ENCODE results near the gene LSM14A. TPM values are rescaled to one million over a fixed set of nuclear protein-coding genes. Genes with fewer than 3 reads are reported as not detected.
"Not testable (repeated sequence)": the region's sequence is repeated elsewhere in the genome, so short reads cannot be mapped to it uniquely, and the experiment has no call there.

Gene LSM14A
- 48.1 and 52.7 TPM in 2 replicates for total RNA-seq (2014; rRNA removed; shearing (Covaris generic))

DNA sequence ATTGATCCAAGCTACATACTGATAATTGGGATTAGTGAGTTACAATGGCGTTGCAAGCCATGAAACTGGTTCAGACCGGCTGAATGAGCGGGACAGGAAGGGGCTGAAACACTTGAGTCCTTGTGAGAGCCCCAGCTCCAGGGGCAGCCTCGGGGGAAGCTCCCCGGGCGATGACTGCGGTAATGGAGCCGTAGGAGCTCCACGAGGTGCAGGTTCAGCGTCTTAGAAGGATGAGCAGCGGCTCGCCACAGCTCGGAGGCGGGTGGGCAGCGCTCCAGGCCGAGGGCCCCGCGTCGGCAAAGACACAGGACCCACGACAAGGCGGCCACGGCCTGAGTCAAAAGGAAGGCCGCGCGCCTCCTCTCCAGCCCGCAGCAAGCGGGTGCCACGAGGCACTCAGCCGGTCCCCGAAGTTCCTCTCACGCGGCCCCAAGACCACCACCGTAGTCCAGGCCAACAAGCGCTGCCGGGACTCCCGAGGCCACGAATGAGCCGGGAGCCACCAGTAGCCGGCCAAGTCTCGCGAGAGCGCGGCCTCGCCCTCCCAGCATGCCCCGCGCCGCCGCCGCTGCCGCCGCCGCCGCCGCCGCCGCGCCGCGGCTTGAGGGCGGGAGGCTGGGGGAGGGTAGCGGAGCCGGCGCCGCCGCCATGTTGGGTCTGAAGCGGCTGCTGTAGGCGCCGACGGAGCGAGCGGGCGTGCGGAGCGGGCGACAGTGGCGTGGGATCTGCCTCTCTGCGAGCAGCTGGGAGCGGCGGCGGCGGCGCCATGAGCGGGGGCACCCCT is at the start of gene LSM14A:
TSS of gene LSM14A (plus strand) at position 628 of the 784 bp plus-strand sequence. CDS start at position 767, 139 bp downstream.
- DNase-seq (ENCODE audit: low spot score): peak; percentile 77

DNA sequence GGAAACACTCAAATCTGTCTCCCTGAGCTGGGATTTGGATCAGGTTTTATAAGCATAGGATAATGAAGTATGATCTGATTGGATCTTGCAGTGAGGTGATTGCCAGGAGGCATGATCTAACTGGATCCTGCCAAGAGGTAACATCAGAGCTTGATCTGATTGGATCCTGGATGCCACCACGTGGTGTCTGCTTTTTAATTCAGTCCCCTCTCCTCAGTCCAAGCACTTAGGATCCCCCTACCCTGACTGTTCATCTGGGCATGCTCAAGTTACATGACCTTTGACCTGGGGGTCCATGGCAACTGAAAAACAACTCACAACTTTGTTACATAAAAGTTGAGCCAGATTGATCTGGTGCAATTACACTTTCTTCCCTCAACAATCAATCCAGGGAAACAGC is 47.5 kb upstream of the LSM14A start:
- no peak for DNase-seq (ENCODE audit: low spot score)

DNA sequence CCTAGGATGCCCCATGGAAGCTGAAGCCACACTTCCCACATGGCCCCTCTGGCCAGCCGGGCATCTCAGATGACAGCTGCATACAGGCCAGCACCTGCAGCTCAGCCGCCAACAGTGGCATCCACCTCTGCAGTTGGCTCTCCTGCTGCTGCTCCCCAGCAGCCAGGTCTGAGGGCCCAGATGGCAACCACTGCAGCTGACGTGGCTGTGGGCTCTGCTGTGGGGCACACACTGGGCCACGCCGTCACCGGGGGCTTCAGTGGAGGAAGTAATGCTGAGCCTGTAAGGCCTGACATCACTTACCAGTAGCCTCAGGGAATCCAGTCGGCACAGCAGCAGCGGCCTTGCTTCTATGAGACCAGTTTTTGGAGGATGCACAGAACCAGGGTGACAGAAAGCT is 45.3 kb upstream of the LSM14A start:
- DNase-seq (ENCODE audit: low spot score): no peak

DNA sequence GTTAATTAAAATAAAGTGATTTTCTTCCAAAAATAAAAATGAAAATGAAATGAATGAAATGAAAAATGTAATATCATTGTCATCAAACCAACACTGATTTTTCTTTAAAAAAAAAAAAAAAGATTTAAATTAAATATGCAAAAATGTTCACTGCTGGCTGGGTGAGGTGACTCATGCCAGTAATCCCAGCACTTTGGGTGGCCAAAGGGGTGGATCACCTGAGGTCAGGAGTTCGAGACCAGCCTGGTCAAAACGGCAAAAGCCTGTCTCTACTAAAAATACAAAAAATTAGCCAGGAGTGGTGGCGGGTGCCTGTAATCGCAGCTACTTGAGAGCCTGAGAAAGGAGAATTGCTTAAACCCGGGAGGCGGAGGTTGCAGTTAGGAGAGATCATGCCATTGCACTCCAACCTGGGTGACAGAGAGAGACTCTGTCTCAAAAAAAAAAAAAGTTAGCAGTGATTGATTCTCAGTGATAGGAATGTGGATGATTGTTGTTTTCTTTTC is 44.6 kb upstream of the LSM14A start:
- DNase-seq (ENCODE audit: low spot score): no peak

DNA sequence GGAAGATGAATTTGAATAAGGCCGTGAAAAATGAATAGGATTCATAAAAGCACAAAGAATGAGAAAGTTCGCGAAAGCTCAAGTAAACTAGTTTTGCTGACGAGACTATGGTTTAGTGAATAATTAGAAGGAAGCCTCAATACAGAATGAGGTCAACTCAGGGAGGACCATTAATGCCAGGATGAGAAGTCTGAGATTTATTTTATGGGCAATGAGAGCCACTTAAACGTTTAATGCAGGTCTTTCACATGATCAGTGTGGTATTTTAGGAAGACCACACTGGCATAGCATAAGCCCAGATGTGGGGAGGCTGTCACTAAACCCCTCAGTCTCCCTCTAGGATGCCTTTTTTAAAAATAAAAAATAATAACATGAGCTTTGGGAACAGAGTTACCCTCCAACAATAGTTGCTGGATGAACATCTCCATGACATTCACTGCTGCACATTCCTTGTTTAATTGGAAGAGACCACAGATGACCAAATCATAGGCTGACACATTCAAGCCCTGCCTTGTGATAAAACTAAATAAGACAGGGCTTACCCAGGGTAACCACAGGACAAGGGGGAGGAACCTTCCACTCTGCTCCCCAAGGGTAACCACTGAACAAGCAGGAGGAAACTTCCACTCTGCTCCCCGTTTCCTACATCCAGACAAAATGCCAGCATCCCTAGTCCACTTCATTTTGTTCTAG is 43.6 kb upstream of the LSM14A start:
- DNase-seq (ENCODE audit: low spot score): peak; percentile 66

DNA sequence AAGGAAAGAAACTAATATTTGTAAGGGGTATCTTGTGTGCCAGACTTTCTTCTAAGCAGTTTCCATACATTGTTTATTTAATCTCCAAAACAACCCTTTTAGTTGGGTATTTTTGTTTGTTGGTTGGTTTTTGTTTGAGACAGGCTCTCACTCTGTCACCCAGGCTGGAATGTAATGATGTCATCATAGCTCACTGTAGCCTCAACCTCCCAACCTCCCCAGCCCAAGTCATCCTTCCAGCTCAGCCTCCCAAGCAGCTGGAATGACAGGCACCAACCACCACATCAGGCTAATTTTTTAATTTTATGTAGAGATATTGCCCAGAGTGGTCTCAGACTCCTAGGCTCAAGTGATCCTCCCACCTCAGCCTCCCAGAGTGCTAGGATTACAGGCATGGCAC is 41.2 kb upstream of the LSM14A start:
- no peak for DNase-seq (ENCODE audit: low spot score)

DNA sequence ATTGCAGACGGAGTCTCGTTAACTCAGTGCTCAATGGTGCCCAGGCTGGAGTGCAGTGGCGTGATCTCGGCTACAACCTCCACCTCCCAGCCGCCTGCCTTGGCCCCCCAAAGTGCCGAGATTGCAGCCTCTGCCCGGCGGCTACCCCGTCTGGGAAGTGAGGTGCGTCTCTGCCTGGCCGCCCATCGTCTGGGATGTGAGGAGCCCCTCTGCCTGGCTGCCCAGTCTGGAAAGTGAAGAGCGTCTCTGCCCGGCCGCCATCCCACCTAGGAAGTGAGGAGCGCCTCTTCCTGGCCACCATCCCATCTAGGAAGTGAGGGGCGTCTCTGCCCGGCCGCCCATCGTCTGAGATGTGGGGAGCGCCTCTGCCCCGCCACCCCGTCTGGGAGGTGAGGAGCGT is 40.2 kb upstream of the LSM14A start:
- DNase-seq (ENCODE audit: low spot score): not testable (repeated sequence)

DNA sequence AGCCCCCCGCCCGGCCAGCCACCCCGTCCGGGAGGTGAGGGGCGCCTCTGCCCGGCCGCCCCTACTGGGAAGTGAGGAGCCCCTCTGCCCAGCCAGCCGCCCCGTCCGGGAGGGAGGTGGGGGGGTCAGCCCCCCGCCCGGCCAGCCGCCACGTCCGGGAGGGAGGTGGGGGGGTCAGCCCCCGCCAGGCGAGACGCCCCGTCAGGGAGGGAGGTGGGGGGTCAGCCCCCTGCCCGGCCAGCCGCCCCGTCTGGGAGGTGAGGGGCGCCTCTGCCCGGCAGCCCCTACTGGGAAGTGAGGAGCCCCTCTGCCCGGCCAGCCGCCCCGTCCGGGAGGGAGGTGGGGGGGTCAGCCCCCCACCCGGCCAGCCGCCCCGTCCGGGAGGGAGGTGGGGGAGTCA is 39.6 kb upstream of the LSM14A start:
- DNase-seq (ENCODE audit: low spot score): not testable (repeated sequence)

DNA sequence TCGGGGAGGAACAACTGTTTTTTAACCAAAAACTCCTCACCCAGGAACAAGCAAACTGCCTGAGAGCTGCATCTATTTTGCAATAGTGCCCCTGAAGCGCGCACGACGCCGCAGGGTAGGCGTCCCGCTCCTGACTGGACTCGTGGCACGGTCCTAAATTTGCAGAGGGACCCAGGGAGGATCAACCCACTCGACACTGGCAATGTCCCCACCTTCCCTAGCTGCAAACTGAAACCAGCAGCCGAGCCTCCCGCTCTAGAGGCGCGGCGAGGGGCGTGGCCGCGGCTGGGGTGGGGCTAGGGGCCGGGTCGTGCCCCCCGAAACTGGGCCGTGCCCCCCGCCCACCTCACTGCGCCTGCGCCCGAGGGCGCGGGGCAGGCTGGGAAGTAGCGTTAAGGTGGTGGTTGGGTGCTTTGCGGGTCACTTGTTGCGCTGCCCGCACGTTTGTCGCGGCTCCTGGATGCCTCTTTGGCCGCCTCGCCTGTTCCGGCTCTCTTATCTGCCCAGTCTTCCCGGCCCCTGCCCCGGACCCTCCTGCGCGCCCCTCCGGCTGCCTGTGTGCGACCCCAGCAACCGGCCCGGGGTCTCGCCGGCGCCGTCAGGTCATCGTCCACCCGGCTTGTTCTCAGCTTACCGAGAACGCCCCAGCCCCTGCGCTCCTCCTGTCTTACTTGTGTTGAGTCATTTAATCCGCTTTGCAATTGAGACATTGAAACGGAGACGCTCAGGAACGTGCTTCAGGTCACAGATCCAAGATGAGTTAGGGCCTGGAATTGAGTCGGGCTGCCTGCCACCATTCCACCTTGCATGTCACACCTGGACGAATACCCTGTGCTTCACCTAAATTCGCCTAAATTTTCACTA is 37.9 kb upstream of the LSM14A start:
- DNase-seq (ENCODE audit: low spot score): peak; percentile 63

DNA sequence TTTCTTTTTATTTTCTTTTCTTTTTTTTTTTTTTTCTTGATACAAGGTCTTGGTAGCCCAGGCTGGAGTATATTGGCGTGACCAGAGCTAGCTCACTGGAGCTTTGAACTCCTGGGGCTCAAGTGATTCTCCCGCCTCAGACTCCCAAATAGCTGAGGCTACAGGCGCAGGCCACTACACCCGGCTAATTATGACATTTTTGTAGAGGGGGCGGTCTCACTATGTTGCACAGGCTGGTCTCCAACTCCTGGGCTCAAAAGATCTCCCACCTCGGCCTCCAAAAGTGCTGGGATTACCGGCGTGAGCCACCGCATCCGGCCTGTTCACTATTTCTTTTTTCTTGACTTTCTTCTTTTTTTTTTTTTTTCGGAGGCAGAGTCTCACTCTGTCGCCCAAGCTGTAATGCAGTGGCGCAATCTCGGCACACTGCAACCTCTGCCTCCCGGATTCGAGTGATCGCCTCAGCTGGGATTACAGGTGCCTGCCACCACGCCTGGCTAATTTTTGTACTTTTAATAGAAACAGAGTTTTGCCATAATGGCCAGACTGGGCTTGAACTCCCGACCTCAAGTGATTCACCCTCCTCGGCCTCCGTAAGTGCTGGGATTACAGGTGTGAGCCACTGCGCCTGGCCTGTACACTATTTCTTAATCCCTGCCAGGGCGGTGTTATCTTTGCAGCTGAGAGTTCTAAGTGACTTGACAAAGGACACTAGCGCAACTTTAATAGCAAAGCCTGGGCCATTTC is 37.1 kb upstream of the LSM14A start:
- DNase-seq (ENCODE audit: low spot score): no peak

DNA sequence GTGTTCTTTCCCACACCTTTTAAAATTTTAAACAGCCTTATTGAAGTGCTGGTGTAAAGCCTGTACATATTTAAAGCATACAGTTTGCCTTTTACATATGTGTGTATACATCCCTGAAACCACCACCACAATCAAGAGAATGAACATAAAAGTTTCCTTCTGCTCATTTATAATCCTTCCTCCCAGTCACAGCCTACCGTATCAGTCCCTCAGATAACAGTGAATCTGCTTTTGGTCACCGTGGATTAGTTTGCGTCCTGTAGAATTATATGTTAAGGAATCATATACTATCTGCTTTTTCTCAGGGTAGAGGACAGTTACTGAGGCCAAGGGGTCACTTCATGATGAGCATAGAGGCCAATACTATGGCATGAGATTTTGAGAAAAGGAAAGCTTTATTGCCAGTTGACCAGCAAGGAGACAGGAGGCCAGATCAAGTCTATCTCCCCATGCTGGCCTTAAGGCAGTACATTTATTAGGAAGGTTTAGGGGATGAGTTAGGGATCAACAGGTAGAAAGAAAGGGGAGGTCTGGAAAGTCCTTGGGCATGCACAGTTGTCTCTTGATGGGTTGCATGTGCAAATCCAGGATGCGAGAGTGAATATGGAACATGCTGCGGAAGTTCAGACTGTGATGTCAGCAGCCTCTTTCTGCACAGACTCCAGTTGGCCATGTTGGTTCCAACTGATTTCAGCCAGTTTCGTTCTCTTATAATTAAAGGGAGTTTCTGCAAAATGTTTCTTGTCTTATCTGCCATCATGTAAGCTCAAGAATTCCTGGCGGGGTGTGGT is 36.3 kb upstream of the LSM14A start:
- no peak for DNase-seq (ENCODE audit: low spot score)

DNA sequence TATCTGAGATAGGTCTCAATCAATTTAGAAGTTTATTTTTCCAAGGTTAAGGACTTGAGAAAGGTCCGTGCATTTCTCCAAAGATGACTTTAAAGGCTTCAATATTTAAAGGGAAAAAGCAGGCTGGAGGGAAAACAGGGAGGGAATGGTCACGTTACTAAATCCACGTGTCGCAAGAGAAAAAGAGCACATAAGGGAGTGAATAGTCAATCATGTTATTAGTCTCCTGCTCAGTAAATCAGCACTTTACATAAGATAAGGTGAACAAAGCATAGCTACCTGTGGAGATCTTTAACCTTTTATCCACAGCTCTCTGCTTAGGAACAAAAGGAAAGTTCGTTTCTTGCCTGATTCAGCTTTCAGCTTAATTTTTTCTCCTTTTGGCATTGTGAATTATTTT is 31.3 kb upstream of the LSM14A start:
- DNase-seq (ENCODE audit: low spot score): no peak

DNA sequence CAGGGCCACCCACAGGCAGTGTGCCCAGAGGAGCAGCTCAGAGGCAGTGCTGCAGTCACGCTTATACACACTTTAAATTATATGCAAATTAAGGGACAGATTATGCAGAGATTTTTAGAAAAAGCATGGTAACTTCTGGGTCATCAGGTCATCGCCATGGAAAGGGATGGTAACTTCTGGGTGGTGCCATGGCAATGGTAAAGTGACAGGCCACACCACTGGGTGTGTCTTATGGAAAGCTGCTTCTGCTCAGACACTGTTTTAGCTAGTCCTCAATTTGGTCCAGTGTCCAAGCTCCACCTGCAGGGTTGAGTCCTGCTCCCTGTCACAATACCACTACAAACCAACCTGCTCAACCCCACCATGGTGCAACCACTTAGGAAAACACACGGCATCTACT is 29.9 kb upstream of the LSM14A start:
- no peak for DNase-seq (ENCODE audit: low spot score)

DNA sequence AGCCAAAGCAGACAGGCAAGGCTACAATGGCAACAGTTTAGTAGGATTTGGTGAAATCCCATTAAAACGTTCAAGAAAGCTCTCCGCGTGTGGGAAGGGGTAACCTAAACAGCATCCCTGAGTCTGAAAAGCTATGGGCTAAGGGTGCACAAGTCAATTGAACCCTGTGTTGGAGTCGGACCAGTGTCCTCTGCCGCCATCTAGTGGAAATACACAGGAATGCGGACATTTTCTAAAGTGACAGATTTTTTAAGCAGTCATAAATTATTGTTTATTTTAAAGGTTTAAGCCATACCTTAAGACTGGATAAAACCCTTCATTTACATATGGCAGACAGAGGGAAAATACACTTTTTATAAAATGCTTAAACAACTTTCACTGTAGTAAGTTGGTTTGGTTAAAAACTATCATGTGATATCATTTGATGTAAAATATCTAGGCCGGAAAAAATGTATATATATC is 26.5 kb upstream of the LSM14A start:
- peak; percentile 49 for DNase-seq (ENCODE audit: low spot score)

DNA sequence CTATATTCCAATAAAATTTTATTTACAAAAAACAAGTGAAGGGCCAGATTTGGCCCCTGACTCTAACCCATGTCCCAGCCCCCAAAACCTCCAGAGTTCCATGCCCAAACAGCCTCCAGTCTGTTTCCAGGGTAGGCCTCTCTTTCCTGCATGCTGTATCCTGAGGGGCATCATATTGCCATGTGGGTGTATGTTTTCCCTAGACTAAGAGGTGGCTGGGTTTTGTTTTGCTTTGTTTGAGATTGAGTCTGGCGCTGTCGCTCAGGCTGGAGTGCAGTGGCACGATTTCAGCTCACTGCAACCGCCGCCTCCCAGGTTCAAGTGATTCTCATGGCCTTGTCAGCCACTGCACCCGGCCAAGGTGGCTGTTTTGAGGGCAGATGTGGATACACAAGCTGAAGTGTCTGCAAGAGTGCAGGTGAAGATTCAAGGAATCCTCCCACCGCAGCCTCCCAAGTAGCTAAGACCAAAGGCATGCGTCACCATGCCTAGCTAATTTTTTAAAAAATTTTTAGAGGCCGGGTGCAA is 23.6 kb upstream of the LSM14A start:
- no peak for DNase-seq (ENCODE audit: low spot score)

DNA sequence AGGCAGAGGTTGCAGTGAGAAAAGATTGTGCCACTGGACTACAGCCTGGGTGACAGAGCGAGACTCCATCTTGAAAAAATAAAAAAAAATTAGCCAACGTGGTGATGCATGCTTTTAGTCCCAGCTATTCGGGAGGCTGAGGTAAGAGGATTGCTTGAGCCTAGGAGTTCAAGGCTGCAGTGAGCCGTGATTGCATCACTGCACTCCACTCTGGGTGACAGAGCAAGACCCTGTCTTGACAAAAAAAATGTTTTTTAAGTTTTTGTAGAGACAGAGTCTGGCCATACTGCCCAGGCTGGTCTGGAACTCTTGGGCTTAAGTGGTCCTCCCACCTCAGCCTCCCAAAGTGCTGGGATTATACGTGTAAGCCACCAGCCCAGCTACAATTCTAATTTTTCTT is 22.4 kb upstream of the LSM14A start:
- no peak for DNase-seq (ENCODE audit: low spot score)

DNA sequence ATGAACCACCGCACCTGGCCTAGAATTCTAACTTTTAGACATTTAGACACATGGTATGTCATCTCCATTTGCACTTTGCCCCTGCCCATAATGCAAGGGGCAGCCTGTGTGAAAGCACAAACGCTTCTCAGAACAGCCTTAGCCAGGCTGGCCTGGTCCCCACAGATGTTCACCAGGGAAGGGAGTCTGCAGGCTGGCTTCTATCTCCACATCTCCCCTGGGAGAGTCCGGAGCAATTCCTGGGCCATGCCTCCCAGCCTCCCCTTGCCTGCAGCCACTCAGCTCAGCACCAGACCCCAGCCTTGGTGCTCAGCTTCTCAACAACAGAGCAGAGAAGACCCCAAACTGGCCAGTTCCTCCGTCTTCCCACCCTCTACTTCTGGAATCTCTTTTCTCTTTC is 21.7 kb upstream of the LSM14A start:
- no peak for DNase-seq (ENCODE audit: low spot score)

DNA sequence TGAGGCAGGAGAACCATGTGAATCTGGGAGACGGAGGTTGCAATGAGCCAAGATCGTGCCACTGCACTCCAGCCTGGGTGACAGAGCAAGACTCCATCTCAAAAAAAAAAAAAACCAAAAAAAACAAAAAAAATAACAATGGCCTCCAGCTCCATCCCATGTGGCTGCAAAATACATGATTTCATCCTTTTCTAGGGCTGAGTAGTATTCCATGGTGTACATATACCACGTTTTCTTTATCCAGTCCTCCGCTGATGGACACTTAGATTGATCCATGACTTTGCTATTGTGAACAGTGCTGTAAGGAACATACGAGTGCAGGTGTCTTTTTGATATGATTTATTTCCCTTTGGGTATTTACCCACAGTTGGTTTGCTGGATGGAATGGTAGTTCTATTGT is 20.9 kb upstream of the LSM14A start:
- no peak for DNase-seq (ENCODE audit: low spot score)

DNA sequence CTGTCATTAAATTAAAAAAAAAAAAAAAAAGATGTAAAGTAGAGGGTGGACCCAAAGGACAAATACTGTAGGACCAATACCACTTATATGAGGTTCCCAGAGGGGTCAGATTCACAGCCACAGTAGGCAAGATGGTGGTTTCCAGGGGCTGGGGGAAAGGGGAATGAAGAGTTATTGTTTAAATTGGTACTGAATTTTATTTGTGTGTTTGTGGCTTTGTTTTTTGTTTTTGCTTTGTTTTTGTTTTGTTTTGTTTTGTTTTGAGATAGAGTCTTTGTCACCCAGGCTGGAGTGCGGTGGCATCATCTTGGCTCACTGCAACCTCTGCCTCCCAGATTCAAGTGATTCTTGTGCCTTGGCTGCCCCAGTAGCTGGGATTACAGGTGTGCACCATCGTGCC is 17.9 kb upstream of the LSM14A start:
- DNase-seq (ENCODE audit: low spot score): no peak

DNA sequence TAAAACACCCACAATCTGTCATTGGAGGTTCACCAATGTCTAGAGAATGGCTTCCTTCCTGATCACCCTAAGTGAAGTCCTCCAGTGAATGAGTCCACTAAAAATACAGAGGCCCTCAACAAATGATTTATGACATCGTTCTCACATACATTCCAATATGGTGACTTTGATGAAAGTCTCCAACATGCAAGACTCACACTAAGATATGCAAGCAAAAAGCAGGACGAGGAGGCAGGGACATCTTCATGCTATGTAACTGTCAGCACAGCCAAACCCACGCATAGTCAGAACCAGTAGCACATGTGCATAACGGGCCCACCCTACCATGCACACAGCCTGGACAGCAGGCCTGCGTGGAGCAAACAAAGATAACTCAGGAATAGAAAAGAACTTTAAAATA is 16.6 kb upstream of the LSM14A start:
- peak; percentile 20 for DNase-seq (ENCODE audit: low spot score)

All from A172 (cell line).